Spleen (tissue), 11 donors: ENCODE data around the gene WDR7. TPM values are rescaled to one million over a fixed set of nuclear protein-coding genes. Genes with fewer than 3 reads are reported as not detected.

Source experiments
- DNase-seq: peaks from one replicate; pipeline ENCODE4 v3.0.0-alpha.2; 2020
- H3K27ac ChIP-seq, 8 donors: fragments of 200-600 bp; sonication (generic) in 7 of 8; 1 replicate in 4 of 8; 2 replicates in 4 of 8; pipeline versions ENCODE4 v1.5.0 to v1.8.0; 2016 to 2021; ENCODE audit warnings: inconsistent platforms in 4 of 8, mild to moderate bottlenecking in 4 of 8, moderate library complexity in 1 of 8
- H3K27me3 ChIP-seq, 7 donors: fragments of 200-600 bp; sonication (generic) in 6 of 7; replicated peaks in 1 of 7; 1 replicate in 4 of 7; 2 replicates in 3 of 7; pipeline versions ENCODE4 v1.5.0 to v1.8.0; 2016 to 2021; ENCODE audit warnings: inconsistent platforms in 3 of 7, mild to moderate bottlenecking in 1 of 7
- H3K36me3 ChIP-seq, 6 donors: fragments of 200-600 bp; sonication (generic) in 5 of 6; 1 replicate in 4 of 6; 2 replicates in 2 of 6; pipeline versions ENCODE4 v1.5.0 to v1.8.0; 2016 to 2021; ENCODE audit warnings: inconsistent platforms in 2 of 6
- H3K4me1 ChIP-seq, 6 donors: fragments of 200-600 bp; sonication (generic) in 5 of 6; 1 replicate in 3 of 6; 2 replicates in 3 of 6; pipeline versions ENCODE4 v1.5.0 to v1.8.0; 2016 to 2021; ENCODE audit warnings: inconsistent platforms in 3 of 6
- H3K4me3 ChIP-seq, 8 donors: fragments of 200-600 bp; sonication (generic) in 7 of 8; 1 replicate in 4 of 8; 2 replicates in 4 of 8; pipeline versions ENCODE4 v1.5.0 to v1.8.0; 2016 to 2021; ENCODE audit warnings: inconsistent platforms in 4 of 8, mild to moderate bottlenecking in 4 of 8, moderate library complexity in 2 of 8
- H3K9me3 ChIP-seq, 8 donors: fragments of 200-600 bp; sonication (generic) in 7 of 8; 1 replicate in 4 of 8; 2 replicates in 4 of 8; pipeline versions ENCODE4 v1.5.0 to v1.8.0; 2016 to 2021; ENCODE audit warnings: inconsistent platforms in 4 of 8
- POLR2A ChIP-seq, 3 donors: fragments of 450-650 bp; IDR thresholded peaks; one replicate each; pipeline ENCODE4 v1.5.1; 2017; ENCODE audit warnings: antibody characterized with exemption in 3 of 3, mild to moderate bottlenecking in 1 of 3
- POLR2AphosphoS5 ChIP-seq, 3 donors: sonication (generic); formaldehyde crosslinking; IDR thresholded peaks; one replicate each; pipeline ENCODE4 v1.5.1; 2017; ENCODE audit warnings: antibody characterized with exemption in 3 of 3
- WGBS, 5 donors: extraction: QIAGEN DNeasy Blood & Tissue Kit in 3 of 5; methylation state at CpG; one replicate each; pipeline versions ENCODE4 v1.1.5 to v1.1.7; 2013 to 2018; 5-methylcytosine and 5-hydroxymethylcytosine counted together
- intact Hi-C: fragments of 100-400 bp; cut with DNase I; formaldehyde crosslinking; loops from one replicate; pipeline ENCODE4 v1.15.0; 2023; ENCODE audit warnings: low total_unique reads
- polyA plus RNA-seq, 3 donors: library from polyadenylated mRNA; stranded (reverse); fragments of 200-250 nt; gene quantifications; one replicate each; pipeline ENCODE4 v1.2.1, GENCODE V29; 2013
- total RNA-seq, 7 donors: library from RNA; depleted of rRNA in 3 of 7; stranded (reverse); fragments of >200 nt in 3 of 7; fragmentation: NEBNext Ultra II Directional in 4 of 7; extraction: Animal tissue kit (Norgen Biotek cat#: 25700) in 4 of 7; gene quantifications; one replicate each; pipeline versions ENCODE4 v1.1.0 to v1.2.1, GENCODE V29; 2016 to 2021
- TF ChIP-seq, protein P1 (sequence below), 11 experiments: fragments of 200-600 bp in 7 of 11; fragments of 450-650 bp in 4 of 11; sonication (generic) in 4 of 11; IDR thresholded peaks in 8 of 11; conservative IDR thresholded peaks in 3 of 11; 1 replicate in 7 of 11; 2 replicates in 4 of 11; pipeline versions ENCODE4 v1.4.0 to v1.8.0; 2016 to 2021; ENCODE audit warnings: antibody characterized with exemption in 11 of 11, inconsistent platforms in 4 of 11, mild to moderate bottlenecking in 1 of 11
- donor health status: healthy with polysubstance abuse.
- donor health status: DM: no; HTN: no; CAD: no; lungs with moderate emphysema.
- donor health status: DM: no; HTN: no; CAD: no.
- donor health status: Bipolar disorder and iron deficiency.
- donor health status: healthy.
- donor health status: DM: no; HTN: no; CAD: no.
- donor health status: DM: yes; HTN: yes; CAD: no.

The WDR7 gene
- total and polyA plus RNA-seq, 10 donors: 2.8 to 55.9 (median 42.8) TPM

DNA sequence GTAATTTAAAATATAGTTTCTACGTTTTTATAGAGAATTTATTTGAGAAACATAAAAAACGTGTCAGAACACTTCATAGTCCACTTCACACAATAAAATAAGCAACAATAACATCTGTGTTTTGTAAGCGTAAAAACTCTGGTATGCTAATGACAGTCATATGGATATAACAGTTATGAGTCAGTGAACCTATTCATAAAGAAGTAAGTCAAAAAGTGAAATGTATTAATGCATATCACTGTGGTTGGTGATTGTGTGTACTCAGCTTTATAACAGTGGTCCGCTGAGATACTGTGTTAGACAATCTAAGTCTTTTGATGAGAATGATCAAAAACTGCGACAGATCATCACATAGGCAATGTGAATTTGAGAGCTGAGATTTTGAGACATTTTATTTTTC is 153.2 kb downstream of the WDR7 start:
- TF ChIP-seq POLR2AphosphoS5 (IDR thresholded peaks at IDR 0.05) (no peak), POLR2A (IDR thresholded peaks at IDR 0.05) (no peak)
- TF ChIP-seq, protein P1, sequence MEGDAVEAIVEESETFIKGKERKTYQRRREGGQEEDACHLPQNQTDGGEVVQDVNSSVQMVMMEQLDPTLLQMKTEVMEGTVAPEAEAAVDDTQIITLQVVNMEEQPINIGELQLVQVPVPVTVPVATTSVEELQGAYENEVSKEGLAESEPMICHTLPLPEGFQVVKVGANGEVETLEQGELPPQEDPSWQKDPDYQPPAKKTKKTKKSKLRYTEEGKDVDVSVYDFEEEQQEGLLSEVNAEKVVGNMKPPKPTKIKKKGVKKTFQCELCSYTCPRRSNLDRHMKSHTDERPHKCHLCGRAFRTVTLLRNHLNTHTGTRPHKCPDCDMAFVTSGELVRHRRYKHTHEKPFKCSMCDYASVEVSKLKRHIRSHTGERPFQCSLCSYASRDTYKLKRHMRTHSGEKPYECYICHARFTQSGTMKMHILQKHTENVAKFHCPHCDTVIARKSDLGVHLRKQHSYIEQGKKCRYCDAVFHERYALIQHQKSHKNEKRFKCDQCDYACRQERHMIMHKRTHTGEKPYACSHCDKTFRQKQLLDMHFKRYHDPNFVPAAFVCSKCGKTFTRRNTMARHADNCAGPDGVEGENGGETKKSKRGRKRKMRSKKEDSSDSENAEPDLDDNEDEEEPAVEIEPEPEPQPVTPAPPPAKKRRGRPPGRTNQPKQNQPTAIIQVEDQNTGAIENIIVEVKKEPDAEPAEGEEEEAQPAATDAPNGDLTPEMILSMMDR (IDR thresholded peaks at IDR 0.05 in 8 of 11, conservative IDR thresholded peaks at IDR 0.05 in 3 of 11): no peak
- Histone ChIP-seq H3K4me1 (no peaks in the 10 kb centered on the region), H3K27me3 (no peaks in the 10 kb centered on the region), H3K4me3 (no peak overlapping the region), H3K36me3 (peaks cover 0 to 19% (median 2%) of the 10 kb centered on the region in 6 donors), H3K9me3 (no peaks in the 10 kb centered on the region), H3K27ac (no peak overlapping the region)
- no peak for DNase-seq
- intact Hi-C loops: no loop called here
- WGBS, 5 donors: 81 to 89% (median 86%) methylated on average over 5 of the region's 5 CpGs

DNA sequence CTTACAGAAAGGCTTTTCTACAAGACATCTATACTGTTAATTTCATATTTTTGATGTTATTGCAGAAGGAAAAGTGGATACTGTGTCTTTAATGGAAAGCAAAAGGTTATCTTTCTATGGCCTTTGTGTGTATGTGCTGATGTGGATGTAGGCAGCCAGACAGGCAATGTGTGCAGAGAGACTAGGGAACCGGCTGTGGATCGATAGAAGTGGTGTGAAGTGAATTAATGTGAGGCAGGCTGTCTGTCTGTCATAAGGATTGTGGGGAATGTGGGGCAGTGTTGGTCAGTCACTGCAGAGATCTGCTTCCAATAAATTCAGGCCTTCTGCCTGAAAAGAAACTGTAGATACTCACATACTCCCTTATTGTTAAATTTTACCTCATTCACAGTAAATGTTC is 156.7 kb downstream of the WDR7 start:
- DNase-seq: no peak
- H3K4me3 ChIP-seq: no peak overlapping the region
- H3K27ac ChIP-seq: no peak overlapping the region
- 83 to 95% (median 92%) methylated on average over 2 of the region's 2 CpGs for WGBS, 5 donors
- TF ChIP-seq POLR2AphosphoS5 (IDR thresholded peaks at IDR 0.05) (no peak), POLR2A (IDR thresholded peaks at IDR 0.05) (no peak)
- TF ChIP-seq, protein P1 (IDR thresholded peaks at IDR 0.05 in 8 of 11, conservative IDR thresholded peaks at IDR 0.05 in 3 of 11): no peak
- intact Hi-C loops: no loop called here
- no peaks in the 10 kb centered on the region for H3K27me3 ChIP-seq
- no peaks in the 10 kb centered on the region for H3K4me1 ChIP-seq
- peaks cover 0 to 22% (median 2%) of the 10 kb centered on the region in 6 donors for H3K36me3 ChIP-seq
- H3K9me3 ChIP-seq: no peaks in the 10 kb centered on the region

DNA sequence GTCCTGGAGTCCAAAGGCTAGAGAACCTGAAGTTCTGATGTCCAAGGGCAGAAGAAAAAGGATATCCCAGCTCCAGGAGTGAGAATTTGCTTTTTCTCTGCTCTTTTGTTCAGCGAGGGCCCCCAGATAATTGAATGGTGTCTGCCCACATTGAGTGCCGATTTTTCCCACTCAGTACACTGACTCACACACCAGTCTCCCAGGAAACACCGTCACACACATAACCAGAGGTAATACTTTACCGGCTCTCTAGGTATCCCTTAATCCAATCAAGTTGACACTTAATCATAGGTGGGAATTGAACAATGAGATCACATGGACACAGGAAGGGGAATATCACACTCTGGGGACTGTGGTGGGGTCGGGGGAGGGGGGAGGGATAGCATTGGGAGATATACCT is 161.5 kb downstream of the WDR7 start:
- H3K9me3 ChIP-seq: no peaks in the 10 kb centered on the region
- H3K4me3 ChIP-seq: no peak overlapping the region
- peaks cover 0 to 16% (median 2%) of the 10 kb centered on the region in 6 donors for H3K36me3 ChIP-seq
- no peaks in the 10 kb centered on the region for H3K27me3 ChIP-seq
- intact Hi-C loops: no loop called here
- no peaks in the 10 kb centered on the region for H3K4me1 ChIP-seq
- no peak overlapping the region for H3K27ac ChIP-seq
- 93 to 100% (median 96%) methylated on average over 4 to 5 of the region's 5 CpGs for WGBS, 5 donors
- TF ChIP-seq, protein P1 (IDR thresholded peaks at IDR 0.05 in 8 of 11, conservative IDR thresholded peaks at IDR 0.05 in 3 of 11): no peak
- TF ChIP-seq POLR2A (IDR thresholded peaks at IDR 0.05): no peak
- TF ChIP-seq POLR2AphosphoS5 (IDR thresholded peaks at IDR 0.05): no peak
- DNase-seq: no peak

DNA sequence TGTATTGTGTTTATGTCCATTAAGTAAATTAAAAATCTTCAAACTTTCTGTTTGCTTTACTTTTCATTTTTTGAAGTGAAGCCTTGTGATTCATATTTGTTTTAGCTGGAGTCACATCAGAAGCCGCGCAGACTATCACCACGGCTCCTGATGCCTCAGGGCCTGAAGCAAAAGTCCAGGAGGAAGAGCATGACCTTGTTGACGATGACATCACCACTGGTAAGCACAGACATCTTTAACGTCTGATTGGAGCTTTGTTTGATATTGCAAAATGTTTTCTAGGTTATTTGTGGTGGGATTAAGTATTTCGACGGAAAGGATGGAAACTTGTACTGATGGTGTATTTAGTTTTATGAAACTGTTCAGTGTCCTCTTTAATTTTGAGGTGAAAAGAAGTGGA is 164.8 kb downstream of the WDR7 start:
- intact Hi-C loops: no loop called here
- no peak for DNase-seq
- H3K27me3 ChIP-seq: no peaks in the 10 kb centered on the region
- H3K27ac ChIP-seq: no peak overlapping the region
- WGBS, 5 donors: 87 to 95% (median 92%) methylated on average over 7 of the region's 7 CpGs
- TF ChIP-seq POLR2A (IDR thresholded peaks at IDR 0.05): no peak
- no peak overlapping the region for H3K4me3 ChIP-seq
- no peaks in the 10 kb centered on the region for H3K4me1 ChIP-seq
- H3K9me3 ChIP-seq: no peaks in the 10 kb centered on the region
- H3K36me3 ChIP-seq: peaks cover 0 to 25% (median 2%) of the 10 kb centered on the region in 6 donors
